PC-9 (cell line): ENCODE data around the gene ZNF580. TPM values are rescaled to one million over a fixed set of nuclear protein-coding genes. Genes with fewer than 3 reads are reported as not detected.

ENCODE experiments used
- BruUV-seq: library from RNA; stranded (reverse); fragments of 400-500 nt; replicated peaks from 2 replicates; lab custom pipeline; 2021; lab: Mats Ljungman, UMichigan
- CTCF ChIA-PET: fragments of 300-600 bp; sonication (Branson Sonifier 250); formaldehyde crosslinking; loops from one replicate; lab custom pipeline; 2022; ENCODE audit warnings: antibody characterized with exemption; lab: Charles Lee
- POLR2A ChIA-PET: fragments of 300-600 bp; sonication (Branson Sonifier 250); formaldehyde crosslinking; loops from one replicate; lab custom pipeline; 2022; ENCODE audit warnings: antibody characterized with exemption; ENCODE audit not compliant: unreplicated experiment; lab: Charles Lee
- DNase-seq, 2 experiments: peaks; one replicate each; pipeline versions ENCODE4 v3.0.0 to v3.0.0-alpha.2; 2015 to 2022; ENCODE audit warnings: mixed read lengths in 1 of 2
- H2AFZ ChIP-seq: fragments of 200-600 bp; sonication (generic); 2 replicates; pipeline ENCODE4 v1.8.1; 2017; ENCODE audit warnings: antibody characterized with exemption
- H3F3A ChIP-seq: fragments of 200-600 bp; sonication (generic); 2 replicates; pipeline ENCODE4 v1.8.1; 2017; ENCODE audit warnings: antibody characterized with exemption, mild to moderate bottlenecking, low read depth; ENCODE audit not compliant: insufficient read depth
- H3K27ac ChIP-seq: fragments of 200-600 bp; sonication (generic); 2 replicates; pipeline ENCODE4 v1.6.1; 2016; ENCODE audit warnings: mixed run types
- H3K27me3 ChIP-seq: fragments of 200-600 bp; sonication (generic); 2 replicates; pipeline ENCODE4 v1.6.1; 2016; ENCODE audit warnings: low read depth, mixed run types; ENCODE audit not compliant: insufficient read depth
- H3K36me3 ChIP-seq: fragments of 200-600 bp; sonication (generic); 2 replicates; pipeline ENCODE4 v1.6.1; 2016; ENCODE audit warnings: low read depth, mixed run types
- H3K4me1 ChIP-seq: fragments of 200-600 bp; sonication (generic); replicated peaks from 2 replicates; pipeline ENCODE4 v1.6.1; 2016; ENCODE audit warnings: mixed run types; ENCODE audit not compliant: insufficient read depth
- H3K4me2 ChIP-seq: fragments of 200-600 bp; sonication (generic); 2 replicates; pipeline ENCODE4 v1.6.1; 2017; ENCODE audit warnings: mixed run types
- H3K4me3 ChIP-seq: fragments of 200-600 bp; sonication (generic); 2 replicates; pipeline ENCODE4 v1.6.1; 2016; ENCODE audit warnings: mixed run types
- H3K79me2 ChIP-seq: fragments of 200-600 bp; sonication (generic); 2 replicates; pipeline ENCODE4 v1.6.1; 2017; ENCODE audit warnings: low read depth, mixed run types
- H3K9me2 ChIP-seq: fragments of 200-600 bp; sonication (generic); 2 replicates; pipeline ENCODE4 v1.8.1; 2017; ENCODE audit warnings: mild to moderate bottlenecking; ENCODE audit not compliant: insufficient read depth
- H3K9me3 ChIP-seq: fragments of 200-600 bp; sonication (generic); 2 replicates; pipeline ENCODE4 v1.8.1; 2016; ENCODE audit warnings: low read depth; ENCODE audit not compliant: insufficient read depth
- H4K20me1 ChIP-seq: fragments of 200-600 bp; sonication (generic); 2 replicates; pipeline ENCODE4 v1.8.1; 2017; ENCODE audit not compliant: insufficient read depth
- EZH2 ChIP-seq: fragments of 200-600 bp; sonication (generic); IDR thresholded peaks from 2 replicates; pipeline ENCODE4 v1.8.0; 2017; ENCODE audit warnings: antibody characterized with exemption, low read depth
- intact Hi-C: fragments of 100-400 bp; cut with micrococcal nuclease; formaldehyde crosslinking; loops from one replicate; pipeline ENCODE4 v1.10.0; 2022; ENCODE audit not compliant: unreplicated experiment
- total RNA-seq: library from RNA; stranded (reverse); gene quantifications from 2 replicates; pipeline ENCODE4 v1.2.3, GENCODE V29; 2021
- TF ChIP-seq, protein P1 (sequence below): fragments of 200-600 bp; sonication (generic); conservative IDR thresholded peaks from 2 replicates; pipeline ENCODE4 v1.6.1; 2017; ENCODE audit warnings: mixed run types, antibody characterized with exemption, mild to moderate bottlenecking, moderate library complexity

Gene ZNF580
- total RNA-seq, 1 experiment from 2014 or later: 56.6 TPM

DNA sequence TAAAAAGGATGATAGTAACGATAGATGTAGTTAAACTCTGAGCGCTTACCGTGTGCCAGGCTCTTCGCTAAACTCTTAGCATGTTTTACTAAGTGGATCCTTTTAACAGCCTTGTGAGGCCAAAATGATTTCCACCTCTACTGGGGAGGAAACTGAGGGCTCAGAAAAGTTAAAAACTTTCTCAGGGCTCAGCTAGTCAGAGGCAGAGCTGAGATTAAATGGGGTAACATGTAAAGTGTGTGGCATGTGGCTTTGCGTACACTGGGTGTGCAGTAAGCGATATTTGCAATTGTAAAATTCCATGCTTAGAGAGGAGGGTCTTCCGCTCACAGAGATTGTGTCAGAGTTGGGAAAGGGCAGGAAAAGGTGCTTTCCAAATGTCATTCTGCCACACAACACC is 15.8 kb downstream of the ZNF580 start:
- Histone ChIP-seq H3K4me3 (peak overlapping the region; percentile 93), H3K27ac (0 out of 2 replicates have a peak overlapping the region, but pooled peaks have one; percentile 95), H4K20me1 (peaks cover 61% of the 10 kb centered on the region), H3K9me3 (no peaks in the 10 kb centered on the region), H3K9me2 (no peaks in the 10 kb centered on the region), H3K27me3 (no peaks in the 10 kb centered on the region), H3K4me1 (peaks cover 25% of the 10 kb centered on the region), H3K4me2 (peak overlapping the region; percentile 99), H3F3A (peaks cover 12% of the 10 kb centered on the region; the same call in 1 of the 2 replicates), H2AFZ (no peak overlapping the region), H3K36me3 (peaks cover 28% of the 10 kb centered on the region), H3K79me2 (peaks cover 67% of the 10 kb centered on the region)
- no peak for DNase-seq
- BruUV-seq: no TSS peak
- intact Hi-C loops: no loop called here
- CTCF ChIA-PET: no interaction called here
- POLR2A ChIA-PET: no interaction called here
- no peak for TF ChIP-seq EZH2
- TF ChIP-seq, protein P1, sequence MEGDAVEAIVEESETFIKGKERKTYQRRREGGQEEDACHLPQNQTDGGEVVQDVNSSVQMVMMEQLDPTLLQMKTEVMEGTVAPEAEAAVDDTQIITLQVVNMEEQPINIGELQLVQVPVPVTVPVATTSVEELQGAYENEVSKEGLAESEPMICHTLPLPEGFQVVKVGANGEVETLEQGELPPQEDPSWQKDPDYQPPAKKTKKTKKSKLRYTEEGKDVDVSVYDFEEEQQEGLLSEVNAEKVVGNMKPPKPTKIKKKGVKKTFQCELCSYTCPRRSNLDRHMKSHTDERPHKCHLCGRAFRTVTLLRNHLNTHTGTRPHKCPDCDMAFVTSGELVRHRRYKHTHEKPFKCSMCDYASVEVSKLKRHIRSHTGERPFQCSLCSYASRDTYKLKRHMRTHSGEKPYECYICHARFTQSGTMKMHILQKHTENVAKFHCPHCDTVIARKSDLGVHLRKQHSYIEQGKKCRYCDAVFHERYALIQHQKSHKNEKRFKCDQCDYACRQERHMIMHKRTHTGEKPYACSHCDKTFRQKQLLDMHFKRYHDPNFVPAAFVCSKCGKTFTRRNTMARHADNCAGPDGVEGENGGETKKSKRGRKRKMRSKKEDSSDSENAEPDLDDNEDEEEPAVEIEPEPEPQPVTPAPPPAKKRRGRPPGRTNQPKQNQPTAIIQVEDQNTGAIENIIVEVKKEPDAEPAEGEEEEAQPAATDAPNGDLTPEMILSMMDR: no peak

DNA sequence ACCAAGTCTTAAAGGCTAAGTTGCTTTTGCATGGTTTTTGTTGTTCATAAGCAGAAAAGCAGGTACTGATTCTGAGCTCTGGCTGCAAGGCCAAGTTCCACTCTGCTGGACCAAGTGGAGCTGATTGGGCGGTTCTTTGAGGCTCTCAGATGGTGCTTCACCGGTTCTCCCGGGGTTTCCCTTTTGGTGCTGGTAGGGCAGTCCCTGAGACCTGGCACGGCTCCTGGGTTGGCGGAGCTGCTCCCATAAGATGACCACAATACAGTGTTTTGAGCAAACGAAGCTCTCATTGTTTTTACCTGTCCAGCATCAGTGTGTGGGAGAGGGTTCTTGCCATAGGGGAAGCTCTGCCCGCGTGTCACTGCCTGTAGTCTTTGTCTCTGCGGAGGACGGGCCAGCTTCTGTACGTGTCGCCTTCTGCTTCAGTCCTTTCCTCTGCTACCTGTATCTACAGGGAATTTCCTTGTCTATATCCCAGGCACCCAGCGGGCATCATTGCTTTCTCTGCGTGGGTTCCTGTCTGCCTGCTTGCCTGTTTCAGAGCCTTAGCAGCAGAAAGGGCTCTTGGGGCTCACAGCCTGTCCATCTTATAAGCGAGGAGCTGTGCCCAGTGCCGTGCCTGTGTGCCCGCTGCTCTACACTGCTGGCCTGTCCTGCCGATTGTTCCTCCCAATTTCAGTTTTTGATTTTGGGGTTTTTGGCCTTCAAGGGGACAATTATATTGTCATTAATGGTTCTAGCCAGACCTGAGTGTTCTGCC is 16.4 kb downstream of the ZNF580 start:
- H3K4me3 ChIP-seq: peak overlapping the region; percentile 93
- no peak overlapping the region for H3K27ac ChIP-seq
- peaks cover 33% of the 10 kb centered on the region for H3K36me3 ChIP-seq
- H3K9me2 ChIP-seq: no peaks in the 10 kb centered on the region
- H3K4me2 ChIP-seq: peak overlapping the region; percentile 99
- peaks cover 18% of the 10 kb centered on the region; the same call in 1 of the 2 replicates for H3F3A ChIP-seq
- peaks cover 25% of the 10 kb centered on the region for H3K4me1 ChIP-seq
- TF ChIP-seq, protein P1: no peak
- TF ChIP-seq EZH2: no peak
- H4K20me1 ChIP-seq: peaks cover 67% of the 10 kb centered on the region
- no peaks in the 10 kb centered on the region for H3K27me3 ChIP-seq
- peaks cover 73% of the 10 kb centered on the region for H3K79me2 ChIP-seq
- POLR2A ChIA-PET: no interaction called here
- DNase-seq: peak in 1 of 2 experiments; percentile 41
- CTCF ChIA-PET: no interaction called here
- intact Hi-C loops: no loop called here
- BruUV-seq: no TSS peak
- H3K9me3 ChIP-seq: no peaks in the 10 kb centered on the region
- no peak overlapping the region for H2AFZ ChIP-seq

DNA sequence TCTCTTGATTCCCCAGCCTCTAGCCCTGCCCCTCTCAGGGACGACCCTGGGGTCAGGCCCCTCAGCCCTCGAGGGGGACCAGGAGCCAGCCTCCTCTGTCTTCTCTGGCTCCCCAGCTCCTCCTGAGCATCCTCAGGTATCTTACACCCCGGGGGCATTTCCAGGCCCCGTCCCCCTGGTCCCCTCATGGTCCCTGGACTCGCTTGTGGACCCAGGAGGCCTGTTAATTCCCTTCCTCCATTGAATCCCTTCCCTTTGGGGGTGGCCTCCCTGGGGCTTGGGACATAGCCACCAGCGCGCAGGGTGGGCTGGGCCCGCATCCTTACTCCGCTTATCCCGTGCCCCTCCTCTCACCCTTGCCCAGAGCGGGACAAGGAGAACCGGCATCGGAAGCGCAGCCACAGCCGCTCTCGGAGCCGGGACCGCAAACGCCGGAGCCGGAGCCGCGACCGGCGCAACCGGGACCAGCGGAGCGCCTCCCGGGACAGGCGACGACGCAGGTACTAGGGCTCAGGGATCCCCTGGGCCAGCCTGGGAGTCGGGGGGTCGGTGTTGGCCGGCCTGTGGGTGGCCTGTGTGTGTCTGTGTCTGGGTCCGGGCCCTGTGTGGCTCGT is 18.2 kb downstream of the ZNF580 start:
- Histone ChIP-seq H3K4me1 (peaks cover 20% of the 10 kb centered on the region), H3K27ac (no peak overlapping the region), H3K9me2 (no peaks in the 10 kb centered on the region), H3K4me3 (no peak overlapping the region), H3K9me3 (no peaks in the 10 kb centered on the region), H4K20me1 (peaks cover 85% of the 10 kb centered on the region), H3K36me3 (peaks cover 50% of the 10 kb centered on the region), H3K4me2 (no peak overlapping the region), H2AFZ (no peak overlapping the region), H3K79me2 (peaks cover 91% of the 10 kb centered on the region), H3K27me3 (no peaks in the 10 kb centered on the region), H3F3A (peaks cover 36% of the 10 kb centered on the region)
- POLR2A ChIA-PET: no interaction called here
- intact Hi-C loops: no loop called here
- no peak for DNase-seq
- CTCF ChIA-PET: no interaction called here
- TF ChIP-seq, protein P1: no peak
- TF ChIP-seq EZH2: no peak
- BruUV-seq: no TSS peak
